Measurements from ENCODE around the gene PDGFB. TPM values are rescaled to one million over a fixed set of nuclear protein-coding genes. Genes with fewer than 3 reads are reported as not detected.

The PDGFB gene
- total RNA-seq, 1 experiment from 2014 or later, result 8.3 TPM

DNA sequence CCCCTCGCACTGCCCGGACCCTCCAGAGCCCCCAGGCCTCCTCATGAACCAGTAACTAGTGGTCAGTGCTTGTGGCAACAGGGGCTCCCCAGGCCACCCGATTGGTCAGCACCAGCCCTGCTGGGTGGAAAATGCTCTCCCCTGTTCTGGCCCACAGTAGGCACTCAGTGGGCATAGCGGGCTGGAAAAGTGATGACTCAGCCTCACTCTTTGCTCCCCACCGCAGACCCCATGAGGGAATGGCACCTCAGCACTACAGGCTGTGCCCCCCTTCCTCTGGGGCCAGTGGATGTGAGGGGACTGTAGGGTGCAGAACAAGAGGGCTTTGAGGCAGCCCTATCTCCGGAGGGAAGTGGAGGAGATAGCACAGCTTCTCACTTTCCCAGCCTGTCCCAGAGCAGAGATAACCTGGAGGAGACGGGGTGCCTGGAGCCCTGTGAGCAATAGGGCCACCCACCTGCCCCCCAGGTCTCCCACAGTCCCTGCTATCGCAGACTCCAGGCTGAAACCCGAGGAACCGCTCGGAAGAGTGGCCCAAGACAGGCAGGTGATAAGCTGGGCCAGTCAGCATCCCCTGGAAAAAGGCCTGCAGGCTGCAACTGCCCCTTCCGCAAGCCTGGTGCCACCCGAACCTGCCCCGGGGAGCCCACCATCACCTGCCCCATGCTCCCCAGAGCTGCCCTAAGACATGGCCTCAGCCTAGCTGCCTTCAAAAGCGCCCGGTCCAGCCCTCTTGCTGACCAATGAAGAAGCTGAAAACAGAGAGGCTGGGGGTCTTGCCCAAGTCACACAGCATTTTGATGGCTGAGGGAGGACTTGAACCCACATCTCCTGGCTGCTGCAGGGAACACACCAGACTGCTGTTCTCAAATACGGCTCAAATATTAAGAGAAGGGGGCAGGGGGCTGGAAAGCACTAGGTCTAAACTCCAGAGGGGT lies 29.4 kb upstream of the PDGFB start:
- H3K4me3 Mint-ChIP-seq (ENCODE audit: unreplicated experiment), result no peak overlapping the region
- Histone ChIP-seq H3K36me3 (ENCODE audit: control insufficient read depth, insufficient read depth, low read length) (no peaks in the 10 kb centered on the region), H3K4me3 (ENCODE audit: low read depth, low read length) (no peak overlapping the region), H3K9me3 (no peaks in the 10 kb centered on the region), H3K27me3 (replicated peaks; ENCODE audit: control insufficient read depth, insufficient read depth, low read length) (no peaks in the 10 kb centered on the region), H3K4me1 (no peaks in the 10 kb centered on the region)
- intact Hi-C loops (cut with micrococcal nuclease; ENCODE audit: unreplicated experiment), result no loop called here
- H3K27me3 Mint-ChIP-seq (ENCODE audit: insufficient read depth, unreplicated experiment), result no peaks in the 10 kb centered on the region
- POLR2A ChIA-PET, result no interaction called here
- no peak overlapping the region for H3K27ac Mint-ChIP-seq (ENCODE audit: unreplicated experiment)
- no peaks in the 10 kb centered on the region for H3K9me3 Mint-ChIP-seq (ENCODE audit: unreplicated experiment)
- no peaks in the 10 kb centered on the region for H3K36me3 Mint-ChIP-seq (ENCODE audit: insufficient read depth, unreplicated experiment)
- H3K4me1 Mint-ChIP-seq (ENCODE audit: low read depth, unreplicated experiment), result no peaks in the 10 kb centered on the region
- TF ChIP-seq, protein P1, sequence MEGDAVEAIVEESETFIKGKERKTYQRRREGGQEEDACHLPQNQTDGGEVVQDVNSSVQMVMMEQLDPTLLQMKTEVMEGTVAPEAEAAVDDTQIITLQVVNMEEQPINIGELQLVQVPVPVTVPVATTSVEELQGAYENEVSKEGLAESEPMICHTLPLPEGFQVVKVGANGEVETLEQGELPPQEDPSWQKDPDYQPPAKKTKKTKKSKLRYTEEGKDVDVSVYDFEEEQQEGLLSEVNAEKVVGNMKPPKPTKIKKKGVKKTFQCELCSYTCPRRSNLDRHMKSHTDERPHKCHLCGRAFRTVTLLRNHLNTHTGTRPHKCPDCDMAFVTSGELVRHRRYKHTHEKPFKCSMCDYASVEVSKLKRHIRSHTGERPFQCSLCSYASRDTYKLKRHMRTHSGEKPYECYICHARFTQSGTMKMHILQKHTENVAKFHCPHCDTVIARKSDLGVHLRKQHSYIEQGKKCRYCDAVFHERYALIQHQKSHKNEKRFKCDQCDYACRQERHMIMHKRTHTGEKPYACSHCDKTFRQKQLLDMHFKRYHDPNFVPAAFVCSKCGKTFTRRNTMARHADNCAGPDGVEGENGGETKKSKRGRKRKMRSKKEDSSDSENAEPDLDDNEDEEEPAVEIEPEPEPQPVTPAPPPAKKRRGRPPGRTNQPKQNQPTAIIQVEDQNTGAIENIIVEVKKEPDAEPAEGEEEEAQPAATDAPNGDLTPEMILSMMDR (IDR thresholded peaks at IDR 0.05; ENCODE audit: insufficient read depth in 1 of 2, low read depth in 1 of 2, low read length in 1 of 2, severe bottlenecking in 1 of 2, unreplicated experiment in 1 of 2), result no peak
- no TSS peak for BruUV-seq (replicated peaks)
- no peak for DNase-seq
- CTCF ChIA-PET, result interaction anchor here (0.7 kb wide), 1 partner anchor 220 kb away, joined by 3 read pairs; no protein-coding TSS in a partner anchor

DNA sequence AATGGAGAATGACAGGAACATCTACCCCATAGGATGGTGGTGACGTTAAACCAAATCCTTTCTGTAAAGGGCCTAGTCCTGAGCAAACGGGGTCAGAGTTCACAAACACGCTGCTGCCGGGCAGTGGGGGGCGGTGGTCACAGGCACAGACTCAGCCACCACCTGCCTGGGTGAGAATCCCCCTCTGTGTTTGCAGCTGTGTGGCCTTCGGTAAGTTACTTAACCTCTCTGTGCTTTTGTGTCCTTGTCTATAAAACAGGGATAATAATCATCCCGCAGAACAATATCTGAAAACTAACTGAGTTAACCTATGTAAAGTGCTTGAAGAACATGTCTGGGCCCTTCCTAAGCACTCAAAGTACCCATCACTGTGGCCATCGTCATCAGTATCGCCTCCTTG lies 26.0 kb upstream of the PDGFB start:
- no peak for DNase-seq
- CTCF ChIA-PET, result no interaction called here
- POLR2A ChIA-PET, result no interaction called here
- no peaks in the 10 kb centered on the region for H3K4me1 Mint-ChIP-seq (ENCODE audit: low read depth, unreplicated experiment)
- no peaks in the 10 kb centered on the region for H3K9me3 Mint-ChIP-seq (ENCODE audit: unreplicated experiment)
- H3K4me3 Mint-ChIP-seq (ENCODE audit: unreplicated experiment), result no peak overlapping the region
- TF ChIP-seq, protein P1 (IDR thresholded peaks at IDR 0.05; ENCODE audit: insufficient read depth in 1 of 2, low read depth in 1 of 2, low read length in 1 of 2, severe bottlenecking in 1 of 2, unreplicated experiment in 1 of 2), result no peak
- BruUV-seq (replicated peaks), result no TSS peak
- H3K27ac Mint-ChIP-seq (ENCODE audit: unreplicated experiment), result no peak overlapping the region
- no peaks in the 10 kb centered on the region for H3K36me3 Mint-ChIP-seq (ENCODE audit: insufficient read depth, unreplicated experiment)
- H3K36me3 ChIP-seq (ENCODE audit: control insufficient read depth, insufficient read depth, low read length), result no peaks in the 10 kb centered on the region
- no peaks in the 10 kb centered on the region for H3K4me1 ChIP-seq
- no peaks in the 10 kb centered on the region for H3K9me3 ChIP-seq
- H3K27me3 Mint-ChIP-seq (ENCODE audit: insufficient read depth, unreplicated experiment), result no peaks in the 10 kb centered on the region
- no peak overlapping the region for H3K4me3 ChIP-seq (ENCODE audit: low read depth, low read length)
- H3K27me3 ChIP-seq (replicated peaks; ENCODE audit: control insufficient read depth, insufficient read depth, low read length), result no peaks in the 10 kb centered on the region
- intact Hi-C loops (cut with micrococcal nuclease; ENCODE audit: unreplicated experiment), result no loop called here

DNA sequence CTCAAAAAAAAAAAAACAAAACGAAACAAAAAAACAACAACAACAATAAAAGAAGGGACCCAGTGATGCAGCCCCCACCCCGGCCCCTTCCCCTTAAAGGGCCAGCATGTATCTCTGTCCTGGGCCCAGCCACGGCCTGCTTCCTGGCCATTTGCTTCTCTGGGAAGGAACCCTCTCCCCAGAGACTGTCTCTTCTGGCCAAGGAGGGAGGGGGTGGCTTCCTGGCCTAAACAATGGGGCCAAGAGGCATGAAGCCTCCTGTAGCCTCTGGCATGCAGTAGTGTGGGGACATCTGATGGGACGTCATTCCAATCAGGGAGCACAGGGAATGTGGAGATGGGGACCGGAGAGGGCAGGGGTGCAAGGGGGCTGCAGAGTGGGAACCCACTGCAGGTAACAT lies 25.5 kb upstream of the PDGFB start:
- no peaks in the 10 kb centered on the region for H3K4me1 ChIP-seq
- H3K4me3 Mint-ChIP-seq (ENCODE audit: unreplicated experiment), result no peak overlapping the region
- BruUV-seq (replicated peaks), result no TSS peak
- no peaks in the 10 kb centered on the region for H3K9me3 ChIP-seq
- H3K4me3 ChIP-seq (ENCODE audit: low read depth, low read length), result no peak overlapping the region
- H3K36me3 Mint-ChIP-seq (ENCODE audit: insufficient read depth, unreplicated experiment), result no peaks in the 10 kb centered on the region
- intact Hi-C loops (cut with micrococcal nuclease; ENCODE audit: unreplicated experiment), result no loop called here
- no peaks in the 10 kb centered on the region for H3K9me3 Mint-ChIP-seq (ENCODE audit: unreplicated experiment)
- no peak for DNase-seq
- POLR2A ChIA-PET, result no interaction called here
- TF ChIP-seq, protein P1 (IDR thresholded peaks at IDR 0.05; ENCODE audit: insufficient read depth in 1 of 2, low read depth in 1 of 2, low read length in 1 of 2, severe bottlenecking in 1 of 2, unreplicated experiment in 1 of 2), result no peak
- no peaks in the 10 kb centered on the region for H3K27me3 Mint-ChIP-seq (ENCODE audit: insufficient read depth, unreplicated experiment)
- H3K4me1 Mint-ChIP-seq (ENCODE audit: low read depth, unreplicated experiment), result no peaks in the 10 kb centered on the region
- H3K27ac Mint-ChIP-seq (ENCODE audit: unreplicated experiment), result no peak overlapping the region
- H3K27me3 ChIP-seq (replicated peaks; ENCODE audit: control insufficient read depth, insufficient read depth, low read length), result no peaks in the 10 kb centered on the region
- H3K36me3 ChIP-seq (ENCODE audit: control insufficient read depth, insufficient read depth, low read length), result no peaks in the 10 kb centered on the region
- CTCF ChIA-PET, result no interaction called here

Data from Caco-2 (cell line).